Measurements from ENCODE around the gene DGKQ.
A peak's percentile ranks its signal among the peaks of the same experiment; 100 is the strongest.
"Not testable (repeated sequence)": the region's sequence is repeated elsewhere in the genome, so short reads cannot be mapped to it uniquely, and the experiment has no call there.

The DGKQ gene

DNA sequence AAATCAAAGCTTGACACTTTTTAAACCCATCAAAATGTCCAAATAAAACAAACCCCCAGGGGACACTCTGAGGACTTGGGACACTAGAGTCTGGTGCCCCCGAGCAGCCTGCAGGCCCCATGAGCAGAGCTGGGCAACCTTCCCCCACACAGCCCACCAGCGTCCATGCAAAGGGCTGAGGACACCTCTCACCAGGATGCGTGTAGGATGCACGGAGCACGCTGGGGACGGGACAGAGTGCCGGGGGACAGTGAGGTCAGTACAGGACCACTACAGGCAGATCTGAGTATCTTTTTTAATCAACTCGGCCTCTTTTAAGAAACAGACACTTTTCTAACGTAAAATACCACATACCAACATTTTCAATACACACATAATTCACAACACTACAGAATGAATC, 48.2 kb downstream of the DGKQ start:
- peaks cover 16% of the 10 kb centered on the region; the same call in 1 of the 2 replicates for H3F3A ChIP-seq (ENCODE audit: insufficient read depth)
- H2AFZ ChIP-seq (ENCODE audit: low read depth, low read length, severe bottlenecking) = no peak overlapping the region
- H3K36me3 ChIP-seq (ENCODE audit: low read length) = no peaks in the 10 kb centered on the region
- H3K4me2 ChIP-seq (ENCODE audit: low read depth, low read length, poor library complexity, severe bottlenecking) = no peak overlapping the region
- H3K79me2 ChIP-seq (ENCODE audit: insufficient read depth, low read length) = peaks cover 79% of the 10 kb centered on the region
- no peak overlapping the region for H3K27ac ChIP-seq (ENCODE audit: low read depth, low read length)
- TF ChIP-seq, protein P1, sequence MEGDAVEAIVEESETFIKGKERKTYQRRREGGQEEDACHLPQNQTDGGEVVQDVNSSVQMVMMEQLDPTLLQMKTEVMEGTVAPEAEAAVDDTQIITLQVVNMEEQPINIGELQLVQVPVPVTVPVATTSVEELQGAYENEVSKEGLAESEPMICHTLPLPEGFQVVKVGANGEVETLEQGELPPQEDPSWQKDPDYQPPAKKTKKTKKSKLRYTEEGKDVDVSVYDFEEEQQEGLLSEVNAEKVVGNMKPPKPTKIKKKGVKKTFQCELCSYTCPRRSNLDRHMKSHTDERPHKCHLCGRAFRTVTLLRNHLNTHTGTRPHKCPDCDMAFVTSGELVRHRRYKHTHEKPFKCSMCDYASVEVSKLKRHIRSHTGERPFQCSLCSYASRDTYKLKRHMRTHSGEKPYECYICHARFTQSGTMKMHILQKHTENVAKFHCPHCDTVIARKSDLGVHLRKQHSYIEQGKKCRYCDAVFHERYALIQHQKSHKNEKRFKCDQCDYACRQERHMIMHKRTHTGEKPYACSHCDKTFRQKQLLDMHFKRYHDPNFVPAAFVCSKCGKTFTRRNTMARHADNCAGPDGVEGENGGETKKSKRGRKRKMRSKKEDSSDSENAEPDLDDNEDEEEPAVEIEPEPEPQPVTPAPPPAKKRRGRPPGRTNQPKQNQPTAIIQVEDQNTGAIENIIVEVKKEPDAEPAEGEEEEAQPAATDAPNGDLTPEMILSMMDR (IDR thresholded peaks at IDR 0.05; ENCODE audit: insufficient read depth, low read length, poor library complexity, severe bottlenecking) = no peak
- TF ChIP-seq EZH2phosphoT487 (conservative IDR thresholded peaks at IDR 0.05; ENCODE audit: low read length) = no peak
- no peaks in the 10 kb centered on the region; the same call in 1 of the 2 replicates for H4K20me1 ChIP-seq (ENCODE audit: low read depth, low read length)
- no peaks in the 10 kb centered on the region for H3K9me2 ChIP-seq (replicated peaks; ENCODE audit: insufficient read depth, low read length)
- no peak overlapping the region for H3K4me3 ChIP-seq (ENCODE audit: insufficient read depth, low read length, poor library complexity, severe bottlenecking)
- no peak overlapping the region for H3K9ac ChIP-seq (ENCODE audit: low read length)
- H3K27me3 ChIP-seq (ENCODE audit: low read length) = no peaks in the 10 kb centered on the region
- no peaks in the 10 kb centered on the region for H3K9me3 ChIP-seq (ENCODE audit: insufficient read depth, low read length)

DNA sequence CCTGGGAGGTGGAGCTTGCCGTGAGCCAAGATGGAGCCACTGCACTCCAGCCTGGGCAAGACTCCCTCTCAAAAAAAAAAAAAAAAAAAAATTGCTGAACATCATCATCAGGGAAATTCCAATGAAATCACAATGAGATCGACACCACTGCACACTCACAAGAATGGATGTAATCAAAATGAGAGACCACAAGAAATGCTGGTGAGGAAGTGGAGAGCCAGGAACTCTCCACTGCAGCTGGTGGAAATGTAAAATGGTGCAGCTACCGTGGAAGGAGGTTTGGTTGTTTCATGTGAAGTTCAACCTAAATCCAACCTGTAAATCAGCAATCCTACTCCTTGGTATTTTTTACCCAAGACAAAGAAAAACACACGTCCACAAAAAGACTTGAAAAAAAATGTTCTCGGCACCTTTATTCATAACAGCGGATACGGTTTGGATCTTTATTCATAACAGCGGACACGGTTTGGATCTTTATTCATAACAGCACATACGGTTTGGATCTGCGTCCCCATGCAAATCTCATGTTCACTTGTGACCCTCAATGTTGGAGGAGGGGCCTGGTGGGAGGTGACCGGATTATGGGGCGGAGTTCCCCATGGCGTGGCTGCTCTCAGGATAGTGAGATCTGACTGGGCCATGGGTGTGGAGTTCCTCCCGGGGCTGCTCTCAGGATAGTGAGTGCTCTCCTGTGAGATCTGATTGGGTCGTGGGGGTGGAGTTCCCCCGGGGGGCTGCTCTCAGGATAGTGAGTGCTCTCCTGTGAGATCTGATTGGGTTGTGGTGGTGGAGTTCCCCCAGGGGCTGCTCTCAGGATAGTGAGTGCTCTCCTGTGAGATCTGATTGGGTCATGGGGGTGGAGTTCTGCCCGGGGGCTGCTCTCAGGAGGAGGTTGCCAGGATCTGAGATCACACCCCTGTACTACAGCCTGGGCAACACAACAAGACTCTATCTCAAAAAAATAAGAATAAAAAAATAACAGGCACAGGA, 49.0 kb downstream of the DGKQ start:
- H3K4me3 ChIP-seq (ENCODE audit: insufficient read depth, low read length, poor library complexity, severe bottlenecking) = no peak overlapping the region
- no peaks in the 10 kb centered on the region for H3K27me3 ChIP-seq (ENCODE audit: low read length)
- no peaks in the 10 kb centered on the region for H3K36me3 ChIP-seq (ENCODE audit: low read length)
- TF ChIP-seq EZH2phosphoT487 (conservative IDR thresholded peaks at IDR 0.05; ENCODE audit: low read length) = no peak
- TF ChIP-seq, protein P1 (IDR thresholded peaks at IDR 0.05; ENCODE audit: insufficient read depth, low read length, poor library complexity, severe bottlenecking) = no peak
- no peaks in the 10 kb centered on the region for H3K9me3 ChIP-seq (ENCODE audit: insufficient read depth, low read length)
- peaks cover 79% of the 10 kb centered on the region for H3K79me2 ChIP-seq (ENCODE audit: insufficient read depth, low read length)
- peaks cover 11% of the 10 kb centered on the region; the same call in 1 of the 2 replicates for H3F3A ChIP-seq (ENCODE audit: insufficient read depth)
- no peak overlapping the region for H3K9ac ChIP-seq (ENCODE audit: low read length)
- no peak overlapping the region for H3K4me2 ChIP-seq (ENCODE audit: low read depth, low read length, poor library complexity, severe bottlenecking)
- no peak overlapping the region for H3K27ac ChIP-seq (ENCODE audit: low read depth, low read length)
- no peaks in the 10 kb centered on the region for H3K9me2 ChIP-seq (replicated peaks; ENCODE audit: insufficient read depth, low read length)
- no peaks in the 10 kb centered on the region; the same call in 1 of the 2 replicates for H4K20me1 ChIP-seq (ENCODE audit: low read depth, low read length)
- H2AFZ ChIP-seq (ENCODE audit: low read depth, low read length, severe bottlenecking) = no peak overlapping the region

DNA sequence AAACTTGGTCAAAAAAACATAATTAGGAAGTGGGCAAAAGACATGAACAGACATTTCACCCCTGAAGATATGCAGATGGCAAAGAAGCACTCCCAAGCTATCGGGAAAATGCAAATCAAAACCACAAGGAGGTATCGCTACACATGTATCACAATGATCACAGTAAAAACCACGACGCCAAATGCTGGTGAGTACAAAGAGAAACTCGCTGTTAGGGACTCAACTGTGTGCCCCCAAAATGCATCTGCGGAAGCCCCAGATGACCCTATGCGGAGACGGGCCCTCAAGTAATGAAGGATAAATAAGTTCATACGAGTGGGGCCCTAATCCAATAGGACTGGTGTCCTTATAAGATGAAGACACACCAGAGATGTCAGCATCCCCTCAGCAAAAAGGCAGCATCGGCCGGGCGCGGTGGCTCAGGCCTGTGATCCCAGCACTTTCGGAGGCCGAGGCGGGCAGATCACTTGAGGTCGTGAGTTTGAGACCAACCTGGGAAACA, 51.5 kb downstream of the DGKQ start:
- Histone ChIP-seq H2AFZ (ENCODE audit: low read depth, low read length, severe bottlenecking) (no peak overlapping the region), H3K36me3 (ENCODE audit: low read length) (no peaks in the 10 kb centered on the region), H3K9me3 (ENCODE audit: insufficient read depth, low read length) (no peaks in the 10 kb centered on the region; the same call in 1 of the 2 replicates), H3K9me2 (replicated peaks; ENCODE audit: insufficient read depth, low read length) (no peaks in the 10 kb centered on the region), H3K4me2 (ENCODE audit: low read depth, low read length, poor library complexity, severe bottlenecking) (peak overlapping the region; percentile 25), H3K27ac (ENCODE audit: low read depth, low read length) (peak overlapping the region; percentile 35; the same call in 1 of the 2 replicates), H3K79me2 (ENCODE audit: insufficient read depth, low read length) (peaks cover 91% of the 10 kb centered on the region), H3K4me3 (ENCODE audit: insufficient read depth, low read length, poor library complexity, severe bottlenecking) (no peak overlapping the region), H3K27me3 (ENCODE audit: low read length) (no peaks in the 10 kb centered on the region), H3K9ac (ENCODE audit: low read length) (no peak overlapping the region), H4K20me1 (ENCODE audit: low read depth, low read length) (peaks cover 2% of the 10 kb centered on the region; the same call in 1 of the 2 replicates), H3F3A (ENCODE audit: insufficient read depth) (peaks cover 11% of the 10 kb centered on the region; the same call in 1 of the 2 replicates)
- TF ChIP-seq EZH2phosphoT487 (conservative IDR thresholded peaks at IDR 0.05; ENCODE audit: low read length) = no peak
- TF ChIP-seq, protein P1 (IDR thresholded peaks at IDR 0.05; ENCODE audit: insufficient read depth, low read length, poor library complexity, severe bottlenecking) = no peak

DNA sequence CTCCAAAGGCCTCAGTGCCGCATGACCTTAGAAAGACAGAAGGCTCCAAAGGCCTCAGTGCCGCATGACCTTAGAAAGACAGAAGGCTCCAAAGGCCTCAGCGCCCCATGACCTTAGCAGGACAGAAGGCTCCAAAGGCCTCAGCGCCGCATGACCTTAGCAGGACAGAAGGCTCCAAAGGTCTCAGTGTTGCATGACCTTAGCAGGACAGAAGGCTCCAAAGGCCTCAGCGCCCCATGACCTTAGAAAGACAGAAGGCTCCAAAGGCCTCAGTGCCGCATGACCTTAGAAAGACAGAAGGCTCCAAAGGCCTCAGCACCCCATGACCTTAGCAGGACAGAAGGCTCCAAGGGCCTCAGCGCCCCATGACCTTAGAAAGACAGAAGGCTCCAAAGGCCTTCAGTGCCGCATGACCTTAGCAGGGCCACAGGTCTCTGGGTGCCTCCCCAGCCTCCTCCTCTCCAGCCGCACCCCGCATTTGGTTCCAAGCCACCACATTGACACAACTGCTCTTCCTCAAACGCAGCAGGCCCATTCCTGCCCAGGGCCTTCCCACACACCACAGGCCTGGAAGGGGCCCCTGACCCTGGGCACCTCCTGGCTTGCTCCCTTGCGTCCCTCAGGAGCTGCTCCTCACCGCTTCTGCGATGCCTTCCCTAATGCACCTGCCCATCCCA, 54.2 kb downstream of the DGKQ start:
- not testable (repeated sequence) for H3K27ac ChIP-seq (ENCODE audit: low read depth, low read length); H3K9me3 ChIP-seq (ENCODE audit: insufficient read depth, low read length); H3K4me2 ChIP-seq (ENCODE audit: low read depth, low read length, poor library complexity, severe bottlenecking); H3K36me3 ChIP-seq (ENCODE audit: low read length); H3K27me3 ChIP-seq (ENCODE audit: low read length); H3K4me3 ChIP-seq (ENCODE audit: insufficient read depth, low read length, poor library complexity, severe bottlenecking); H3K9me2 ChIP-seq (replicated peaks; ENCODE audit: insufficient read depth, low read length); H2AFZ ChIP-seq (ENCODE audit: low read depth, low read length, severe bottlenecking); H3K9ac ChIP-seq (ENCODE audit: low read length); H4K20me1 ChIP-seq (ENCODE audit: low read depth, low read length)
- peaks cover 11% of the 10 kb centered on the region; the same call in 1 of the 2 replicates for H3F3A ChIP-seq (ENCODE audit: insufficient read depth)
- H3K79me2 ChIP-seq (ENCODE audit: insufficient read depth, low read length) = peaks cover 94% of the 10 kb centered on the region

DNA sequence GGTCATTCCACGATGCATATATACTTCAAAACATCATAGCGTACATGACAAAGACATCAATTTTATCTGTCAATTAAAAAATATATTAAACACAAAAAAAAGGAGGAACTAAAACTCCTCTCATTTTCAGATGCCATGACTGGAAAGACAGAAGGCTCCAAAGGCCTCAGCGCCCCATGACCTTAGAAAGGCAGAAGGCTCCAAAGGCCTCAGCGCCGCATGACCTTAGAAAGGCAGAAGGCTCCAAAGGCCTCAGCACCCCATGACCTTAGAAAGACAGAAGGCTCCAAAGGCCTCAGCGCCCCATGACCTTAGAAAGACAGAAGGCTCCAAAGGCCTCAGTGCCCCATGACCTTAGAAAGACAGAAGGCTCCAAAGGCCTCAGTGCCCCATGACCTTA, 54.8 kb downstream of the DGKQ start:
- not testable (repeated sequence) for H3K27ac ChIP-seq (ENCODE audit: low read depth, low read length); H3K4me2 ChIP-seq (ENCODE audit: low read depth, low read length, poor library complexity, severe bottlenecking); H3K4me3 ChIP-seq (ENCODE audit: insufficient read depth, low read length, poor library complexity, severe bottlenecking); H3K27me3 ChIP-seq (ENCODE audit: low read length); H3K9me3 ChIP-seq (ENCODE audit: insufficient read depth, low read length); H4K20me1 ChIP-seq (ENCODE audit: low read depth, low read length); H3K9ac ChIP-seq (ENCODE audit: low read length); H2AFZ ChIP-seq (ENCODE audit: low read depth, low read length, severe bottlenecking); H3K9me2 ChIP-seq (replicated peaks; ENCODE audit: insufficient read depth, low read length); H3K36me3 ChIP-seq (ENCODE audit: low read length)
- peaks cover 91% of the 10 kb centered on the region for H3K79me2 ChIP-seq (ENCODE audit: insufficient read depth, low read length)
- H3F3A ChIP-seq (ENCODE audit: insufficient read depth) = peaks cover 11% of the 10 kb centered on the region; the same call in 1 of the 2 replicates

Measured in SU-DHL-6 (cell line).